WERI-Rb-1 (cell line): Measurements from ENCODE around the gene BCL10.

Experiments used
- DNase-seq: peaks from one replicate; pipeline ENCODE4 v3.0.0-alpha.2; 2020
- H3K27ac ChIP-seq: fragments of 250-450 bp; sonication (Bioruptor Pico); 2 replicates; pipeline ENCODE4 v1.5.1; 2020; ENCODE audit warnings: mild to moderate bottlenecking, moderate library complexity
- H3K27me3 ChIP-seq: fragments of 250-450 bp; sonication (Bioruptor Pico); 2 replicates; pipeline ENCODE4 v1.5.1; 2021; ENCODE audit warnings: mild to moderate bottlenecking, low read depth, moderate library complexity; ENCODE audit not compliant: insufficient read depth, severe bottlenecking
- H3K36me3 ChIP-seq: fragments of 250-450 bp; sonication (Bioruptor Pico); 2 replicates; pipeline ENCODE4 v1.5.1; 2020; ENCODE audit warnings: mild to moderate bottlenecking, moderate library complexity
- H3K4me3 ChIP-seq: 2 replicates; pipeline ENCODE4 v1.5.1; 2011; ENCODE audit warnings: low read depth, mild to moderate bottlenecking, control low read depth, low read length
- H3K9me3 ChIP-seq: fragments of 250-450 bp; sonication (Bioruptor Pico); 2 replicates; pipeline ENCODE4 v1.5.1; 2021; ENCODE audit warnings: mild to moderate bottlenecking, moderate library complexity; ENCODE audit not compliant: severe bottlenecking
- TF ChIP-seq, protein P1 (sequence below): IDR thresholded peaks from 2 replicates; pipeline ENCODE4 v1.5.1; 2011; ENCODE audit warnings: low read depth, mild to moderate bottlenecking, control low read depth, inconsistent platforms, low read length

The BCL10 gene

DNA sequence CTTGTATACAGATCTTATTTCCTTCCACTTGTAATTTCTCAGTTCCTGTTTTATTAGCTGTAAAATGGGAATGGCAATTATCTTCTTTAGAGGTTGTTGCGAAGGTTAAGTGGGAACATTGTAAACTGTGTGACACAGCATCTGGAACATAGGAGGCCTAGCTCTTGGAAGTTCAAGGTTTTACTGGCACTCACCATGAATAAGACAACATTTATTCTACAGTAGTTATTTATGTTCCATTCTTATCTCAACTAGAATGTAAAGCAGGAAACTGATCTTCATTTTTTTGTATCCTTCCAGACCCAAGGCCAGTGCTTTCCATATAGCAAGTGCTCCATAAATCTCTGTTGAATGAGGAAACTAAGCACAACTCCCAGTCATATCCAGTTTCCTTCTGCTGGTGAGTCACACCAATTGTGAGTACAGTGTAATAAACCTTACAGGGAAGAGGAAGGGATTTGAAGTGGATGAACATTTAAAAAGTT lies 1.4 kb downstream of the BCL10 start:
- no peaks in the 10 kb centered on the region for H3K27me3 ChIP-seq
- H3K27ac ChIP-seq, result no peak overlapping the region
- peak overlapping the region; percentile 97 for H3K4me3 ChIP-seq
- TF ChIP-seq, protein P1, sequence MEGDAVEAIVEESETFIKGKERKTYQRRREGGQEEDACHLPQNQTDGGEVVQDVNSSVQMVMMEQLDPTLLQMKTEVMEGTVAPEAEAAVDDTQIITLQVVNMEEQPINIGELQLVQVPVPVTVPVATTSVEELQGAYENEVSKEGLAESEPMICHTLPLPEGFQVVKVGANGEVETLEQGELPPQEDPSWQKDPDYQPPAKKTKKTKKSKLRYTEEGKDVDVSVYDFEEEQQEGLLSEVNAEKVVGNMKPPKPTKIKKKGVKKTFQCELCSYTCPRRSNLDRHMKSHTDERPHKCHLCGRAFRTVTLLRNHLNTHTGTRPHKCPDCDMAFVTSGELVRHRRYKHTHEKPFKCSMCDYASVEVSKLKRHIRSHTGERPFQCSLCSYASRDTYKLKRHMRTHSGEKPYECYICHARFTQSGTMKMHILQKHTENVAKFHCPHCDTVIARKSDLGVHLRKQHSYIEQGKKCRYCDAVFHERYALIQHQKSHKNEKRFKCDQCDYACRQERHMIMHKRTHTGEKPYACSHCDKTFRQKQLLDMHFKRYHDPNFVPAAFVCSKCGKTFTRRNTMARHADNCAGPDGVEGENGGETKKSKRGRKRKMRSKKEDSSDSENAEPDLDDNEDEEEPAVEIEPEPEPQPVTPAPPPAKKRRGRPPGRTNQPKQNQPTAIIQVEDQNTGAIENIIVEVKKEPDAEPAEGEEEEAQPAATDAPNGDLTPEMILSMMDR, result no peak
- no peaks in the 10 kb centered on the region for H3K9me3 ChIP-seq
- DNase-seq, result no peak
- peaks cover 17% of the 10 kb centered on the region for H3K36me3 ChIP-seq

DNA sequence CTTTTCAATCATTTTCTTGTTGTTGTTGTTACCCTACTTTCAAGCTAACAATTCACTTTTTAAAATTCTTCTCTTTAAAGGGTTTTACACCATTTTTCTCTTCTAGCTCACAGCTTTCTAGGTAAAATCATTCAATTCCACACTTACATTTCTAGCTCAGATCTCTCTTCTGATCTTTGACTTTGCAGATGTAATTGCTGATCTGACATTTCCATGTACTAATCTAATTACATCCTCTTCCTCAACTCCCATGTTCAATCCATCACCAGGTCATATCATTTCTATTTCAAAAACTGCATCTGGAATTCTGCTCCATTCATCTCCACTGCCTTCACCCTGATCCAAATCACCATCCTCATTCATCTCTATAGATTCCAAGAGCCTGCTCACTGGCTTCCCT lies 3.0 kb downstream of the BCL10 start:
- TF ChIP-seq, protein P1, result no peak
- H3K27me3 ChIP-seq, result no peaks in the 10 kb centered on the region
- H3K36me3 ChIP-seq, result peaks cover 30% of the 10 kb centered on the region
- no peaks in the 10 kb centered on the region for H3K9me3 ChIP-seq
- H3K27ac ChIP-seq, result no peak overlapping the region
- DNase-seq, result no peak
- H3K4me3 ChIP-seq, result no peak overlapping the region

DNA sequence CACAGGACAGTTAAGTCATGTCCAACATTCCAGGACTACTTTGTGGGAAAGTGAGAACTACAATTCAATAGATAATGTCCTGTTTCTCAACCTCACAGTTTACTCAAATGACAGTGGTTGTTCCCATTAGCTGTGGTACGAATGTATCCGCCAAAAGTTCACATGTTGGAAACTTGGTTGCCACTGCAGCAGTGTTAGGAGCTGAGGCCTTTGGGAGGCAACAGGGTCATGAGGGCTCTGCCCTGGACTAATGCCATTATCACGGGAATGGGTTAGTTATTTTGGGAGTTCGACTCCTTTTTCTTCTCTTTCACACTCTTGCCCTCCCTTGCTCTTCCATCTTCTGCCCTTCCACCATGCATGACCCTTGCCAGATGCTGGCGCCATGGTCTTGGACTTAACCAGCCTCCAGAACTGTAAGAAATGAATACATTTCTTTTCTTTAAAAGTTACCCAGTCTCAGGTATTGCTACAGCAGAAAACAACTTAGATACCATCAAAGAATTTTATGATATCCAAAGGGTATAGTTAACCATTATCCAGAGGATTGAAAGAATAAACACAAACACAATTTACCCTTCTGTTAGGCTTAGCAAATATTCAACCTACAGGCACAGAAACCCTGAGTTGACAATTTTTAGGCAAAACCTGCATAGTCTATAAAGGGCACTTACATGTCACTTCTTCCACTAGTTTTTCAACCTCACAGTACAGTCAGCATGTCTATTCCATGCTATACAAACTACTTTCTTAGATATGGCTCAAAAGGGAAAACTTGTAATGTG lies 7.4 kb downstream of the BCL10 start:
- H3K27ac ChIP-seq, result no peak overlapping the region
- no peak overlapping the region for H3K4me3 ChIP-seq
- H3K27me3 ChIP-seq, result no peaks in the 10 kb centered on the region
- TF ChIP-seq, protein P1, result no peak
- DNase-seq, result no peak
- H3K36me3 ChIP-seq, result peaks cover 43% of the 10 kb centered on the region
- no peaks in the 10 kb centered on the region for H3K9me3 ChIP-seq

GRCh38 chr1:85267313-85267712 lies 9.1 kb downstream of the BCL10 start:
- TF ChIP-seq, protein P1, result no peak
- Histone ChIP-seq H3K27ac (no peak overlapping the region), H3K4me3 (no peak overlapping the region), H3K9me3 (no peaks in the 10 kb centered on the region), H3K36me3 (peaks cover 37% of the 10 kb centered on the region), H3K27me3 (no peaks in the 10 kb centered on the region)
- no peak for DNase-seq

DNA sequence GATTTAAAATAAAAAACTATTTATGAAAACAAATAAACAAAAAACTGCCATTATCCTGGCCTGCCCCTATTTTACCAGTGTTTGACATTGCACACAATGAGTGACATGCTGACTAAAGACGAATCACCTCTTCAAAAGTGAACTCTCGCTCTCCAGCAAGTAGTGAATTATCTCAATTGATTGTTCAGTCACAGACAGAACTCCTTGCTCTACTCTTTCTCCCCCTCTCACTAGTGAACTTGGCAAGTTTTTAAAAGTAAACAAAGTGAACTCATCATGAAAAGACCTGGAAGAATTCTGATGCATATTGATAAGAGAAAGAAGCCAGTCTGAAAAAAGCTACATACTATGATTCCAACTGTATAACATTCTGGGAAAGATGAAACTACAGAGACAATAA lies 12.3 kb downstream of the BCL10 start:
- Histone ChIP-seq H3K4me3 (no peak overlapping the region), H3K27ac (no peak overlapping the region)
- no peak for DNase-seq

More for the DNA sequence above, 12.3 kb downstream of the BCL10 start:
- TF ChIP-seq, protein P1, result no peak
- peaks cover 24% of the 10 kb centered on the region for H3K36me3 ChIP-seq
- no peaks in the 10 kb centered on the region for H3K9me3 ChIP-seq
- no peaks in the 10 kb centered on the region for H3K27me3 ChIP-seq
